Bronchial epithelial cell (primary cell): ENCODE measurements around the gene MAGI2. TPM values are rescaled to one million over a fixed set of nuclear protein-coding genes. Genes with fewer than 3 reads are reported as not detected.

ENCODE experiments used
- DNase-seq: peaks from one replicate; pipeline ENCODE4 v3.0.0-alpha.2; 2010; ENCODE audit warnings: low read depth
- FAIRE-seq: peaks from 2 replicates; lab custom pipeline; 2011; peaks lifted over from hg19 to GRCh38; lab: Jason Lieb, UNC
- H3K27me3 ChIP-seq: 2 replicates; pipeline ENCODE4 v1.5.1; 2011; ENCODE audit warnings: low read length; ENCODE audit not compliant: control insufficient read depth, insufficient read depth
- H3K36me3 ChIP-seq: 2 replicates; pipeline ENCODE4 v1.5.1; 2011; ENCODE audit warnings: low read length; ENCODE audit not compliant: control insufficient read depth, insufficient read depth
- H3K4me3 ChIP-seq: 2 replicates; pipeline ENCODE4 v1.5.1; 2011; ENCODE audit warnings: mild to moderate bottlenecking, low read depth, low read length, control low read depth
- total RNA-seq: library from RNA; depleted of rRNA; stranded (reverse); fragments of >200 nt; gene quantifications from 2 replicates; pipeline ENCODE4 v1.2.1, GENCODE V29; 2014
- TF ChIP-seq, protein P1 (sequence below): IDR thresholded peaks from 2 replicates; pipeline ENCODE4 v1.5.1; 2011; ENCODE audit warnings: mild to moderate bottlenecking, moderate library complexity, low read length, control low read depth, inconsistent platforms; ENCODE audit not compliant: insufficient read depth, severe bottlenecking

Gene MAGI2
- total RNA-seq, 1 donor from 2014 or later = 2.6 TPM

DNA sequence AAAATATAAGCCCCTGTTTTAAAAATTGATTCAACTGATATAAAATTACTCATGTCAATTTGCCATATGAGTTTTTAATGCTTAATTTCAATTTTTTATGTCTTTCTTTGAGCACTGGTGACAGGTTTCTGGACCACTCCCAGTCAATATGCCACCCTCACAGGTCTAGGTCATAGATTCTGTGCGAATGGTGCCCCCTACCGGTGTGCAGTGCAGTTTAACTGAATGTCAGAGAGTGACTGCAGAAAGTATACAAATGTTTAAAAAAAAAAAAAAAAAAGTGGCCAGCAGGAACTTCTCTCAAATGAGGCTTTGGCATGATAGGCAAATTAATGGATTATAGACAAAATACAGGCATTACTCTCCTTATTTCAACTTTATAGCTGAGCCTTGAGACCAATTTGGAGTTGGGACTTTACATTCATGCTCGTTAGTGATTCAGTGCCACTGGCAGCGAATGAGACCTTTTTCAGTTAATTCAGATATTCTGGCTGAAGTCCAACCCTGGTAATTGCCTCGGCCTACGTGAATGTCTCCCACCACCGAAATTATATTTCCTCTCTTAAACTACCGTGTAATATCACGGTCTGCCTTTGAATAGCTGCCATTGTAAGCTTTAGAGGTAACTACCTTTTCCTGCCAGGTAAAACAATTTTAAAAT is 1227.3 kb downstream of the MAGI2 start:
- H3K4me3 ChIP-seq = no peak overlapping the region
- FAIRE-seq (no peak), DNase-seq (peak; percentile 20)
- TF ChIP-seq, protein P1, sequence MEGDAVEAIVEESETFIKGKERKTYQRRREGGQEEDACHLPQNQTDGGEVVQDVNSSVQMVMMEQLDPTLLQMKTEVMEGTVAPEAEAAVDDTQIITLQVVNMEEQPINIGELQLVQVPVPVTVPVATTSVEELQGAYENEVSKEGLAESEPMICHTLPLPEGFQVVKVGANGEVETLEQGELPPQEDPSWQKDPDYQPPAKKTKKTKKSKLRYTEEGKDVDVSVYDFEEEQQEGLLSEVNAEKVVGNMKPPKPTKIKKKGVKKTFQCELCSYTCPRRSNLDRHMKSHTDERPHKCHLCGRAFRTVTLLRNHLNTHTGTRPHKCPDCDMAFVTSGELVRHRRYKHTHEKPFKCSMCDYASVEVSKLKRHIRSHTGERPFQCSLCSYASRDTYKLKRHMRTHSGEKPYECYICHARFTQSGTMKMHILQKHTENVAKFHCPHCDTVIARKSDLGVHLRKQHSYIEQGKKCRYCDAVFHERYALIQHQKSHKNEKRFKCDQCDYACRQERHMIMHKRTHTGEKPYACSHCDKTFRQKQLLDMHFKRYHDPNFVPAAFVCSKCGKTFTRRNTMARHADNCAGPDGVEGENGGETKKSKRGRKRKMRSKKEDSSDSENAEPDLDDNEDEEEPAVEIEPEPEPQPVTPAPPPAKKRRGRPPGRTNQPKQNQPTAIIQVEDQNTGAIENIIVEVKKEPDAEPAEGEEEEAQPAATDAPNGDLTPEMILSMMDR = peak; percentile 40
- no peaks in the 10 kb centered on the region for H3K27me3 ChIP-seq
- H3K36me3 ChIP-seq = no peaks in the 10 kb centered on the region

DNA sequence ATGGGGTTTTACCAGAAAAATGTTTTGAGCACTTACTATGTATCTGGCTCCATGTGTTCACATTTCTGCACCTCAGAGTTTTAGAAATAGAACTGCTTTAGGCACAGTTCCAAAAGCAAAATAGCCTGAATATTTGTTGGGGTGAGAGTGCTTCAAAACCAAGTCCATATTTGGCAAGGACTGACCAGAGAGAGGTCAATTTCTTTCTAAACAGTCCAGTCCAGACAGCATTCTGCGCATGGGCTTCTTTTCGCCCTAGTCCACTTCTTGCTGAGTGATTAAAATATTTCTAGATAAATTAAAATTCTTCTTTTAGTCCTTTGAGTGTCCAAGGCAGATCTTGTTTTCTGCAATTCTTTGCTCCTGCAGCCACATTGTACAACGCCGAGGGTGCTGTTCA is 1227.9 kb downstream of the MAGI2 start:
- TF ChIP-seq, protein P1 = no peak
- Histone ChIP-seq H3K27me3 (no peaks in the 10 kb centered on the region), H3K36me3 (no peaks in the 10 kb centered on the region), H3K4me3 (no peak overlapping the region)
- DNase-seq = no peak
- FAIRE-seq = no peak

DNA sequence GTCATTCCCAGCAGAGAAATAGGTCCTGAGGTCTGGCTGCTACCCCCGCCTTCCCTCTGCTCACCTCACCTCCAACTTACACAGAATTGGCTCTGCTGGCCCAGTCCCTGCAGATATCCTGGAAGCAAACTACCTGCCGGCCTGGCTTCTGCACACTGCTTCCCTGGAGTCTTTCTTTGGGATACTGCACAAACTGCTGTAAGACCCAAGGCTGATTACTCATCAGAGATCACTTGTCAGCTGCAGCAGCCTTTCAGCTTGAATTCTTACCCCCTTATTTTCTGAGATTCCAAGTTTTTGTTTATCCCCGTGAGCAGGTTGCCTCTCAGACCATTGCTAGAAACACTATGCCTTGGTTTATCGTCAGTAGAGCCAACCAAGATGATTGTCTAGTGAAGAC is 1228.5 kb downstream of the MAGI2 start:
- TF ChIP-seq, protein P1 = no peak
- FAIRE-seq (no peak), DNase-seq (no peak)
- Histone ChIP-seq H3K4me3 (no peak overlapping the region), H3K27me3 (no peaks in the 10 kb centered on the region), H3K36me3 (no peaks in the 10 kb centered on the region)

DNA sequence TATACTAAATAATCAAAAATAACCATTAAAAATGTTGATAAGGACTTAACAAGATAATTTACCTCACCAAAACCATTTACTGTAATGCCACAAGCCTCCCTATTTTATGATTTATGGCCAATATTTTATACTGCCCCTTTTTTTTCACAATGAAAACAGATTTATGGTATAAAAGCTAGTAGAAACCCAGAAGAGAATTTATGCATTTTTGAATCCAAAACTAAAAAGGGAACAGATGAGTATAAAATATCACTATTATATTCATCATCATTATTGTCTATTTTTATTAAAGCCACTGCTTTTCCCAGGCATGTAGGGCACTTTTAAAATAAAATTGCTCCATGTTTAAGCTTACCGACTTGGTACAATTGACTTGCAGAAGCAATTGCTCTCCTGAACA is 1229.9 kb downstream of the MAGI2 start:
- FAIRE-seq = no peak
- H3K36me3 ChIP-seq = no peaks in the 10 kb centered on the region
- H3K4me3 ChIP-seq = no peak overlapping the region
- H3K27me3 ChIP-seq = no peaks in the 10 kb centered on the region
- TF ChIP-seq, protein P1 = no peak
- no peak for DNase-seq

DNA sequence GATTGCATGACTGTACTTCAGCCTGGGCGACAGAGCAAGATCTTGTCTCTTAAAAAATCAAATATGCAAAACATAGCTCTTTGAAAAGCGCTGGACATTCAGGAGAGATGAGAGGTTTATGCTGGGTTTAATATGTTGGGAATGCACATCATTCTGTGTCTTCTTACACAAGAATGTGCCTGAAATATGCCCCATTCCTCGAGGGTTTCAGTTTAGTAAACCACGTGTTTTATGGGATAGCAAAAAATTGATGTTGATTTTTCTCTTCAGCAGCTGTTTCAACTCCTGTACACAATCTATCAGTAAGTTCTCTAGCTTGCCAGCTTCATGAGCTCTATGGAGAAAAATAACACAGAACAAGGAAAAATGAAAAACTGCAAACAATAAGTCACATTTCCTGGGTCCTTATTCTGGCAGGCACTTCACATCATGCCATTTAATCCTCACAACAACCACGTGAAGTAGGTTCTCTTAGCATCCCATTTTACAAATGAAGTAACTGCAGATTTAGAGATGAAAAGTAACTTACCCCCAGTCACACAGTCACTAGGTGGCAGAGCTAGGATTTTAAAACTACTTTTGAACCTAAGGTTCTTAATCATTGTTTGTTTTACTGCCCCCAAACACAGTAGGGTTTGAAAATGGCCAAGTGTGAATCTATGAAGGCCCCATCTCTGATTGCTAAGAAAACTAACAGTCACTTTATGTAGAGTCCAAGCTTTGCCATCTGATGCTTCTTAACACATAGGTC is 1231.3 kb downstream of the MAGI2 start:
- H3K27me3 ChIP-seq = no peaks in the 10 kb centered on the region
- H3K4me3 ChIP-seq = no peak overlapping the region
- FAIRE-seq (no peak), DNase-seq (no peak)
- TF ChIP-seq, protein P1 = no peak
- no peaks in the 10 kb centered on the region for H3K36me3 ChIP-seq

DNA sequence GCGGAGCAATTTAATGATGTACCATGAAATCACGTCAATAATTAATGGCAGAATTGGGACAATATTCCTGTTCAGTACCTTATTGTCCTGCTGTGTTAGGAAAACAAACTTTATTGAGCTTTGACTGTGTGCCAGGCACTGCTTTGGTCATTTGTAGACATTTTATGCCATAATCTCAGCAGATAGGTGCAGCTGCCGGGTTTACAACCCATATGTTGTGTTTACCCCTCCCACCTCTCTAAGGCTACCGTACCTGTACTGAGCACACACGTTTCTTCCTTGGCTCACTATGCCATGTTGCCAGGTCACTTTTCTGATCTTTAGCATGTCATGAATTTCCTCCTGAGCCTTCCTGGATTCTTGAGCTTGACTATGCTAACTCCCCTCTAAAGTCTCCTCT is 1232.7 kb downstream of the MAGI2 start:
- H3K36me3 ChIP-seq = no peaks in the 10 kb centered on the region
- H3K27me3 ChIP-seq = no peaks in the 10 kb centered on the region
- DNase-seq (no peak), FAIRE-seq (no peak)
- no peak overlapping the region for H3K4me3 ChIP-seq
- TF ChIP-seq, protein P1 = no peak
